ENCODE data around the gene KRT6C.
"Not testable (repeated sequence)": the region's sequence is repeated elsewhere in the genome, so short reads cannot be mapped to it uniquely, and the experiment has no call there.

KRT6C gene

GRCh38 chr12:52473768-52474167 lies at the start of gene KRT6C:
TSS of gene KRT6C (minus strand) at chr12:52473805. CDS start at chr12:52473737, 68 bp downstream.
- DNase-seq: no peak

- no peak for DNase-seq
Measured at GRCh38 chr12:52522346-52523011, 48.9 kb upstream of the KRT6C start.

- DNase-seq: no peak
Measured at GRCh38 chr12:52521568-52522266, 48.1 kb upstream of the KRT6C start.

- DNase-seq: no peak
Measured at GRCh38 chr12:52521175-52521567, 47.6 kb upstream of the KRT6C start.

GRCh38 chr12:52519826-52520662 lies 46.4 kb upstream of the KRT6C start, which contains the start of gene KRT5:
TSS of gene KRT5 (minus strand) at chr12:52520394. CDS start at chr12:52520296, 98 bp downstream.
- DNase-seq: peak; percentile 33

- no peak for DNase-seq
Measured at GRCh38 chr12:52519387-52519703, 45.7 kb upstream of the KRT6C start.

- no peak for DNase-seq
Measured at GRCh38 chr12:52518574-52519386, 45.2 kb upstream of the KRT6C start.

- DNase-seq: no peak
Measured at GRCh38 chr12:52517888-52518287, 44.3 kb upstream of the KRT6C start.

- DNase-seq: no peak
Measured at GRCh38 chr12:52517005-52517835, 43.6 kb upstream of the KRT6C start.

GRCh38 chr12:52515927-52516831 lies 42.6 kb upstream of the KRT6C start:
- no peak for DNase-seq

GRCh38 chr12:52515319-52515646 lies 41.7 kb upstream of the KRT6C start:
- DNase-seq: no peak

GRCh38 chr12:52514471-52515318 lies 41.1 kb upstream of the KRT6C start:
- DNase-seq: no peak

- no peak for DNase-seq
Measured at GRCh38 chr12:52513736-52514135, 40.1 kb upstream of the KRT6C start.

- no peak for DNase-seq
Measured at GRCh38 chr12:52508211-52508610, 34.6 kb upstream of the KRT6C start.

GRCh38 chr12:52506858-52507715 lies 33.5 kb upstream of the KRT6C start:
- peak; percentile 59 for DNase-seq

GRCh38 chr12:52502877-52503276 lies 29.3 kb upstream of the KRT6C start:
- no peak for DNase-seq

- no peak for DNase-seq
Measured at GRCh38 chr12:52501490-52501889, 27.9 kb upstream of the KRT6C start.

GRCh38 chr12:52500574-52500973 lies 27.0 kb upstream of the KRT6C start:
- not testable (repeated sequence) for DNase-seq

All from NCI-H69 (cell line).